Urinary bladder (tissue), 4 donors: Measurements from ENCODE around the gene CNGB1. TPM values are rescaled to one million over a fixed set of nuclear protein-coding genes. Genes with fewer than 3 reads are reported as not detected.

Source experiments
- DNase-seq: peaks from one replicate; pipeline ENCODE4 v3.0.0-alpha.2; 2015; ENCODE audit errors: extremely low spot score
- H3K27ac ChIP-seq: one replicate; pipeline ENCODE4 v1.5.1; 2013; ENCODE audit warnings: low read depth, mild to moderate bottlenecking, moderate library complexity
- H3K36me3 ChIP-seq: one replicate; pipeline ENCODE4 v1.6.1; 2013; ENCODE audit warnings: mild to moderate bottlenecking, moderate library complexity; ENCODE audit not compliant: insufficient read depth
- H3K4me1 ChIP-seq: one replicate; pipeline ENCODE4 v1.6.1; 2013; ENCODE audit warnings: mild to moderate bottlenecking, moderate library complexity; ENCODE audit not compliant: insufficient read depth
- H3K4me3 ChIP-seq: one replicate; pipeline ENCODE4 v1.5.1; 2013; ENCODE audit warnings: low read depth, low read length
- WGBS: extraction: QIAGEN DNeasy Blood & Tissue Kit; methylation state at CpG from one replicate; pipeline ENCODE4 v1.1.7; 2013; 5-methylcytosine and 5-hydroxymethylcytosine counted together
- polyA plus RNA-seq: library from polyadenylated mRNA; stranded (reverse); fragments of 200-250 nt; gene quantifications from one replicate; pipeline ENCODE4 v1.2.3, GENCODE V29; 2013
- total RNA-seq: library from RNA; depleted of rRNA; stranded (reverse); fragments of >200 nt; gene quantifications from one replicate; pipeline ENCODE4 v1.2.3, GENCODE V29; 2014
- donor health status: healthy with polysubstance abuse.
- donor health status: healthy.

CNGB1 gene
- total and polyA plus RNA-seq, 2 donors, result 0.16 TPM; not detected in 1

GRCh38 chr16:57960826-57961472, 10.0 kb downstream of the CNGB1 start:
- WGBS, result 87% methylated on average over 7 of the region's 7 CpGs

DNA sequence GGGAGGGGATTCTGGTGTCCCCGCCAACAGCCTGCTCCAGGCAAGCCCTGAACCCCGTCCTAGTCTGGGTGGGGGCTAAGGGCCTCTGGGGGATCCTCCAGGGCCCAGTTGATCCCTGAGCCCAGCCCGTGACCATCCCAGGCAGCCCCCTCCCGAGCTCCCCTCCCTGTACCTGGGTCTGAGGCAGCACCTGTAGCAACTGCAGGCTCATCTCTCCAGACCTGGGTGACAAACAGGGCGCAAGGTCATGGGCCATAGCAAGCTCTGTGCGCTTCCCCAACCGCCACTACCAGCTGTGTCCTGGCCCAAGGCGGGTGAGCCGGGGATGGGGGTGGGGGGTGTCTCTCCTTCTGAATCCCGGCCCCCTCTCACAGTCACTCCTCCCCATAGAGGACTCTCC, 10.6 kb downstream of the CNGB1 start:
- Histone ChIP-seq H3K4me3 (no peak overlapping the region), H3K4me1 (no peaks in the 10 kb centered on the region), H3K36me3 (no peaks in the 10 kb centered on the region), H3K27ac (no peak overlapping the region)
- 86% methylated on average over 10 of the region's 10 CpGs for WGBS
- no peak for DNase-seq

More at GRCh38 chr16:57960826-57961472, 10.0 kb downstream of the CNGB1 start:
- H3K4me1 ChIP-seq, result no peaks in the 10 kb centered on the region
- DNase-seq, result no peak
- no peak overlapping the region for H3K4me3 ChIP-seq
- no peaks in the 10 kb centered on the region for H3K36me3 ChIP-seq
- H3K27ac ChIP-seq, result no peak overlapping the region

DNA sequence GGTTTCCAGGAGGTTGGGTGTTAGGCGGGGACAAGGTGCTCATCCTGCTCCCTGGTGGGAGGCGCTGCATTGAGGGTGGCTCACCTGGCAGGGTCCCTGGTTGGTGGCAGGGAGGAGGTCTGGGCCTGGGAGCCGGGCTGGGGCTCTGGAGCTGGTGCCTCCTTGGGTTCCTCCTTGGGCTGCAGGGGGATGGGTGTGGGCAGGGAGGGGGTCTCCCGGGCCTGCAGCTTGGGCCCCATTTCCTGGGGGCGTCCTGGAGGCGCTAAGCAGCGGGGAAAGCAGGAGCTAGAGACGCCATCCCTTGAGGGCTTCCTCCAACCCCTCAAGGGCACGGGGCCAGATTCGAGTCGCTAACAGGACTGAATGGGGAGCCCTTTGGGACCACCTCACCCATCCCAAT, 11.1 kb downstream of the CNGB1 start:
- no peak overlapping the region for H3K4me3 ChIP-seq
- WGBS, result 80% methylated on average over 11 of the region's 11 CpGs
- no peak overlapping the region for H3K27ac ChIP-seq
- no peaks in the 10 kb centered on the region for H3K4me1 ChIP-seq
- DNase-seq, result no peak
- no peaks in the 10 kb centered on the region for H3K36me3 ChIP-seq

DNA sequence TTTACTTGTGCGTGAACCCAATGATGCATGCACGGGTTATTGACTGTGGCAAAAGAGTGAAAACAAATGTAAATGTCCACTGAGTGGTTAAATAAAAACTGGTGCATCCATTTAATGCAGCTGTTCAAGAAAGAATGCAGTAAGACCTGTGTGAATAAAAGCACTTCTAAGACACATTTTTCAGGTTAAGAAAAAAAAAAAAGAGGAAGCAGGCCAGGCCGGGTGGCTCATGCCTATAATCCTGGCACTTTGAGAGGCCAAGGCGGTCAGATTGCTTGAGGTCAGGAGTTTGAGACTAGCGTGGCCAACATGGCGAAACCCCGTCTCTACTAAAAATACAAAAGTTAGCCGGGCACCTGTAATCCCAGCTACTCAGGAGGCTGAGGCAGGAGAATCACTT, 11.8 kb downstream of the CNGB1 start:
- Histone ChIP-seq H3K4me1 (no peaks in the 10 kb centered on the region), H3K27ac (no peak overlapping the region), H3K36me3 (no peaks in the 10 kb centered on the region), H3K4me3 (no peak overlapping the region)
- WGBS, result 82% methylated on average over 8 of the region's 8 CpGs
- no peak for DNase-seq

- Histone ChIP-seq H3K4me3 (no peak overlapping the region), H3K36me3 (no peaks in the 10 kb centered on the region), H3K4me1 (no peaks in the 10 kb centered on the region), H3K27ac (no peak overlapping the region)
- WGBS, result 69% methylated on average over 6 of the region's 6 CpGs
- no peak for DNase-seq
Measured at GRCh38 chr16:57958544-57958943, 12.4 kb downstream of the CNGB1 start.

DNA sequence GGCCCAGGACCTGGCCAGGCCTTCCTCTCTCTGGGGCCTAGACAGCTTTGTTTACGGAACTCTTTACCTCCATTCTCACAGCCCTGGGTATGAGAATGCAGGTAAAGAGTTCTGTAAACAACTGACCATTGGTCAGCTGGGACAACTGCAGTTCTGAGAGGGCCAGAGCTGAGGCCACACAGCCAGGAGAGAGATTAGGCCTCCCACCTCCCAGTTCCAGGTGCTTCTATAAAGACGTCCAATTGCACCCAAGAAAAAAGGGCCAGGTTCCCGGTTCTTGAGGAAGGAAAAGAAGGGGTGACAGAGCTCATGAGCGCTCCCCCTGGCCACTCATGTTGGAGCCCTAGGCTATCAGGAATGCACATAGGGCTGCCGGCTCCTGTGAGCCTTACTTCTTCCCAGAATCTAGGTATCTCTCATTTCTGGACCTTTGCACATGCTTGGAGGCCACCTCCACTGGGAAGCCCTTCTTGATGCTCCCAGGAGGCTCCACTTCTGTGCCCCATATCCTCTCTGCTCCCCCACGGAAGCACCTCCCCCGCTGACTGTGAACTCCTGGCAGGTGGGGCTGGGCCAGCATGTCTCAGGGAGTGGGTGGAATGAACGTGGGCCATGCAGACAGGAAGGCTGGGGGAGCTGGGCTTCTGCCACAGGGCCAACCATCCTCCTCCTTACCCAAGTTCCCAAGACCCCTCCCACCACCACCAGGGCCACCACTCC, 13.1 kb downstream of the CNGB1 start:
- no peak for DNase-seq
- WGBS, result 80% methylated on average over 8 of the region's 8 CpGs
- Histone ChIP-seq H3K36me3 (no peaks in the 10 kb centered on the region), H3K27ac (no peak overlapping the region), H3K4me1 (no peaks in the 10 kb centered on the region), H3K4me3 (no peak overlapping the region)

GRCh38 chr16:57956924-57957672, 13.8 kb downstream of the CNGB1 start:
- DNase-seq, result no peak
- Histone ChIP-seq H3K4me1 (no peaks in the 10 kb centered on the region), H3K4me3 (no peak overlapping the region), H3K36me3 (no peaks in the 10 kb centered on the region), H3K27ac (no peak overlapping the region)
- WGBS, result 79% methylated on average over 8 of the region's 8 CpGs

DNA sequence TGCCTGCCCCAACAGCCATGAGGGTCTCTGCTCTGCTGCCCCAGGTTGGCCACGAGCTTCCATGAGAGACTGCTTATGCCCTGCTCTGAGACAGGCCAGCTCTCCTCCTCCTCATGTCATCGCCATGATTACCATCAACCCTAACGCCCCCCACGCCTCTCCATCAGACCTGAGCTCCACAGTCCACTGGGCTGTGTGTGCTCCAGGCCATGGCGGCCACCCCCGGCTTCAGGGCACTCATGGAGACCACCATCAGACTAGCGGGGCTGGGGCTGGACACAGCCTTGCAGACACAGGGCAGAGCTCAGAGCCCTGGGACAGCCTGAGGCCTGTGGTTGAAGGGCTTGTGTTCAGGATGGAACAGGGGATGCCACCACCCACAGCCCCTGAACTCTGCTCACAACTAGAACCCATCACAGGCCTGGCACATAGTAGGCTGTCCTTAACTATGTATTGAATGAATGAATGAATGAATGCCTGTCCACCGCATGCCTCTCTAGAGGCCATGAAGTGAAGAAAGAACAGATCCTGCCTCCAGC, 14.6 kb downstream of the CNGB1 start:
- Histone ChIP-seq H3K4me1 (no peaks in the 10 kb centered on the region), H3K4me3 (no peak overlapping the region), H3K27ac (no peak overlapping the region), H3K36me3 (no peaks in the 10 kb centered on the region)
- DNase-seq, result no peak
- WGBS, result 81% methylated on average over 8 of the region's 8 CpGs

DNA sequence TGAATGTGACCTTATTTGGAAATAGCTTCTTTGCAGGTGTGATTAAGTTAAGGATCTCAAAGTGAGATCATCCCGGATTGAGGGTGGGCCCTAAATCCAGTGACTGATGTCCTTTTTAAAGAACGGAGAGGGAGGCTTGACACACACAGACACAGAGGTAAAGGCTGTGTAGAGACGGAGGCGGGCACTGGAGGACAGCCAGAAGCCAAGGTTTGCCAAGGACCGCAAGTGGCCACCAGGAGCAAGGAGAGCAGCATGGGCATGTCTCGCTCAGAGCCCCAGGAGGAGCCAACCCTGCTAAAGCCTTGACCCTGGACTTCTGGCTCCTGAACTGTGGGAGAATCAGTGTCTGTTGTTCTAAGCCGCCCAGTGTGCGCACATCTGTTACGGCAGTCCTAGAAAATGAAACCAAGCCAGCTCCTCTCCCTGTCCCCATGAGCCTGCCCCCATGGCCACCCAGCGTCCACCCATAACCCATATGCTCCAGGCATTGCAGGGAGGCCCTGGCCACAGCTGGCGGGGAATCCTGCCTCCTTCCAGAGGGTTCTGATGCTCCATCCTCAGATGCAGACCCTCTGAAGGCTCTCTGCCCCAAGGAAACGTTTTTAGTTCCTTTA, 15.2 kb downstream of the CNGB1 start:
- WGBS, result 77% methylated on average over 12 of the region's 12 CpGs
- no peak for DNase-seq
- no peak overlapping the region for H3K4me3 ChIP-seq
- no peaks in the 10 kb centered on the region for H3K4me1 ChIP-seq
- H3K27ac ChIP-seq, result no peak overlapping the region
- H3K36me3 ChIP-seq, result no peaks in the 10 kb centered on the region

DNA sequence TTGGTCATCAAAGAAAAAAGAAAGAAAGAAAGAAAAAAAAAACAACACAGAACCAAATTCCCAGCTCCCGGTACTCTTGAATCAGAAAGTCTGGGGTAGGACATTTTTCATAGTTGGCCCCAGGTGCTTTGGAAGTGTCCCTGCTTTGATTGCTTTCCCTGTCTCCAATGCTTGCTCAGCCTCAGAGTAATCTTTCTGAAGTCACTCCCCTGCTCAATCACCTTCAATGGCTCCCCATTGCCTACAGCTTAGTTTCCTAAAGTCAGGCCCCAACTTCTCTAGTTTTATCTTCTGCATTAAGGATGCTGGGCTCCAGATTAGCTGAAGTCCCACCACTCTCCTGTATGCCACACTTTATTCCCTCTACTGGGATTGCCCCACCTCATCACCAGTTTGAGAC, 17.1 kb downstream of the CNGB1 start:
- WGBS, result 94% methylated on average over 1 of the region's 1 CpG

GRCh38 chr16:57952909-57953308, 18.0 kb downstream of the CNGB1 start:
- DNase-seq, result no peak
- no peaks in the 10 kb centered on the region for H3K4me1 ChIP-seq
- WGBS, result 91% methylated on average over 9 of the region's 9 CpGs
- no peaks in the 10 kb centered on the region for H3K36me3 ChIP-seq
- H3K4me3 ChIP-seq, result no peak overlapping the region
- no peak overlapping the region for H3K27ac ChIP-seq

More for the DNA sequence above, 17.1 kb downstream of the CNGB1 start:
- no peak for DNase-seq
- Histone ChIP-seq H3K4me1 (no peaks in the 10 kb centered on the region), H3K36me3 (no peaks in the 10 kb centered on the region), H3K4me3 (no peak overlapping the region), H3K27ac (no peak overlapping the region)

- 85% methylated on average over 7 of the region's 7 CpGs for WGBS
- no peaks in the 10 kb centered on the region for H3K4me1 ChIP-seq
- H3K4me3 ChIP-seq, result no peak overlapping the region
- DNase-seq, result no peak
- H3K36me3 ChIP-seq, result no peaks in the 10 kb centered on the region
- no peak overlapping the region for H3K27ac ChIP-seq
Measured at GRCh38 chr16:57951204-57951960, 19.5 kb downstream of the CNGB1 start.

- H3K27ac ChIP-seq, result no peak overlapping the region
- no peaks in the 10 kb centered on the region for H3K4me1 ChIP-seq
- 56% methylated on average over 6 of the region's 6 CpGs for WGBS
- no peaks in the 10 kb centered on the region for H3K36me3 ChIP-seq
- no peak overlapping the region for H3K4me3 ChIP-seq
- DNase-seq, result no peak
Measured at GRCh38 chr16:57950382-57950781, 20.5 kb downstream of the CNGB1 start.
